NOMO-1 (cell line): Measurements from ENCODE around the gene PPFIBP2.
"Not testable (repeated sequence)": the region's sequence is repeated elsewhere in the genome, so short reads cannot be mapped to it uniquely, and the experiment has no call there.

Source experiments
- DNase-seq, 2 experiments: peaks; one replicate each; lab custom pipeline; 2025; ENCODE audit not compliant: unreplicated experiment in 2 of 2; lab: John Stamatoyannopoulos, UW

Gene PPFIBP2

DNA sequence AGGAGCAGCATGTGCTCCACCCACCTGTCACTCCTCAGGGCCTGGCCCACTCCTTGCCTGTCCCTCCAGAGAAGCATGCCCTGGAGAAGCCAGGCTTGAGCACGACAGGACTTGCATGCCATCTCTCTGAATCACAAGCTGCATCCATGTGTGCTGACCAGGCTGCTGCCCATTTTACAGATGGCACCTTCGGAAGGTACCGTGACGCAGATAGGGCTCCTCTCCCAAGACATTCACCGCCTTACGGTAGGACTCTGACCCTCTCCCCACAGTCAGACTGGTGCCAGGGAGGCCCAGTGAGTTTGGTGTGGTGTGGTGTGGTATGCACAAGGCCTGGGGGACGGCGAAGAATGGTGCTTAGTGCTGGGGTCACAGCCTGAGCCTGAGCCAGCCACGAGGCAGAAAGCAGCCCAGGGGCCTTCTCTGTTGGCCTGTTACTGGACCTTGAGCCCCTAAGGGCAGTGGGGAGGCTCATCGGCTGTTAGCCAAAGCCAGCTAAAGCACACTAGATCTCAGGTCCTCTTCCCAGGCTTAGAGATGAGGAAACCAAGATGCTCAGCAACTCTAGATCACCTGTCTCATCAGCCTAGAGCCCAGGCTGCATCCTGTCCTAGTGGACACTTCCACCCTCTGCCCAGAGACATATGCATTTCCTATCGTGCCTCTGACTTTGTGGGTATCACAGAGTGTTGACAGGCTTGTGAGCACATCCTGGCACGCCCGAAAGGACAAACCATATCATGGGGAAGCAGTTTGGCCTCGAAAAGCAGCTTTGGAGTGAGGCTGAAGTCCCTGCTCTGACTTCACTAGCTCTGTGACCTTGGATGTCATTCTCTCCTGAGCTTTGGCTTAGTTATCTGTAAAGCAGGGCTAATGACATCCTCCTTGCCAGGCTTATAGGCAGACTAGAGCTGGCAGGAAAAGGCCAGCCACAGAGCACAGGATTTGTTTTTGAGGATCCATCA lies 141.7 kb downstream of the PPFIBP2 start:
- DNase-seq: no peak

DNA sequence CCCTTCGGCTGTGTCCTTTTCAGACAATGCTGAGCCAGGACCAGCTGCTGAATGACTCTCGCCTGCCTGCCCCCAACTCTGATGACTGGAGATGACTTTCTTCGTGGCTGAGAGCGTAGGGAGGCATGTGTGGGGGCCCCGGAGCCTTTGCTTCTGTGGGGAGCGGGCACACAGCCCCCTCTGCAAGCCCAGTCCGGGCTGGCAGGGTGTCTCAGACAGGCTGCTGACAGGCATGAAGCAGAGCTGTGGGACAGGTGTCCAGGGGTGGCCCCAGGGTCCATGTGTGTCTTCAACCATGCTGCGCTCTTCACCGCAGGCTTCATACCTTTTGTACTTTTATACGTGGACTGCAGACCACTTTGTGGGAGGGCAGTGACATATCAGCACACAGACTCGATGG lies 142.9 kb downstream of the PPFIBP2 start:
- DNase-seq: no peak

DNA sequence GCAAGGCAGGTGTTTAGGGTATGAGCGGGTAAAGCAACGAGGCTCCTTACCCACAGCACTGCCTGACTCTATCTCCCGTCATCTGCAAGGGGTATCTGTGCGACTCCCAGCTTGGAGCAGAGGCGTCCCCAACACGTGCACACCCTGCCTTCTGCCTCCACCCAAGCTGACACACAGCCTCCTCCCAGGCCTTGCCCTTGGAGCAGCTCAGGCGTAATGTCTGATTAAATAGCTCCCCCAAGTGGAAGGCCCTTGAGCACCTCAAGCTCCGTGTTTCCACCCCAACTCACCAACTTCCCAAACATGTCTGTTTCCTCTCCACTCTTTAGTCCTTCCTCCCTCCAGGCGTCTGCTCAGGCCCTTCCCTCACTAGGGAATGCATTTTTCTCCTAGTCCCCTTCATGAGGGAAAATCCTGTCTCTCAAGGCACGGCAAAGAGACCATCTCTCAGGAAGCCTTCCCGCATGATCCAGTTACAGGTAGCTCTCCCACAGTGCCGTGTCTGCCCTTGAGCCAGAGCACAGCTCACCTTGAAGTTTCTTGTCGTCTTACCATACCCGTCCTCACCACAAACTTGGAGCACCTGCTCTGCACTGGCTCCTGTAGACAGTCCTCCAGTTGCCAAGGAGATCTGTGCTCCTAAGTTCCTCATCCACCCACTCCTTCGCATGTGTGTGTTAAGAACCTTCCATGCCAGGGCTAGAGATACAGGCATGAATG lies 143.7 kb downstream of the PPFIBP2 start:
- DNase-seq: peak; percentile 11 to 21

DNA sequence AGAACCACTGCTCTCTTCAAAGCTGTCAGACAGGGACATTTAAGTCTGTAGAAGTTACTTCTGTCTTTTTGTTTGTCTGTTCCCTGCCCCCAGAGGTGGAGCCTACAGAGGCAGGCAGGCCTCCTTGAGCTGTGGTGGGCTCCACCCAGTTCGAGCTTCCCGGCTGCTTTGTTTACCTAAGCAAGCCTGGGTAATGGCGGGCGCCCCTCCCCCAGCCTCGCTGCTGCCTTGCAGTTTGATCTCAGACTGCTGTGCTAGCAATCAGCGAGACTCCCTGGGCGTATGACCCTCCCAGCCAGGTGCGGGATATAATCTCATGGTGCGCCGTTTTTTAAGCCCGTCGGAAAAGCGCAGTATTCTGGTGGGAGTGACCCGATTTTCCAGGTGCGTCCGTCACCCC lies 149.7 kb downstream of the PPFIBP2 start:
- not testable (repeated sequence) for DNase-seq

DNA sequence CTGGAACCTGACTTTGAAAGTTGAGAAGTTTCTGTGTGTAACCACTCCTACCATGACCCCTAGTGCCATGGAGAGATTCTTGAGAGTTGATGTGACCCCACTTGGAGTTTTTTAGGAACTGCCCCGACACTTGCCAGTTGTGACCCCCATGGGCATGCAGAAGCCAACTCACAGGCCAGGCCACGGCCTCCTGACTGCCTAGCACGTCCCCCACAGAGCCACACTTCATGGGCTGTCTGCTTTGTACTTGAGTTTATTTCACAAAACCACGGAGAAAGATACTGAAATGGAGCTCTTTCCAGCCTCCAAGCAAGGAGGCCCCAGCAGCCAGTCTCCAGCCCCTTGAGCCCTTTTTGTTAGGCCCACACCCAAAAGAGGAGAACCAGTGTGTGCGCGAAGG lies 151.1 kb downstream of the PPFIBP2 start:
- no peak for DNase-seq

DNA sequence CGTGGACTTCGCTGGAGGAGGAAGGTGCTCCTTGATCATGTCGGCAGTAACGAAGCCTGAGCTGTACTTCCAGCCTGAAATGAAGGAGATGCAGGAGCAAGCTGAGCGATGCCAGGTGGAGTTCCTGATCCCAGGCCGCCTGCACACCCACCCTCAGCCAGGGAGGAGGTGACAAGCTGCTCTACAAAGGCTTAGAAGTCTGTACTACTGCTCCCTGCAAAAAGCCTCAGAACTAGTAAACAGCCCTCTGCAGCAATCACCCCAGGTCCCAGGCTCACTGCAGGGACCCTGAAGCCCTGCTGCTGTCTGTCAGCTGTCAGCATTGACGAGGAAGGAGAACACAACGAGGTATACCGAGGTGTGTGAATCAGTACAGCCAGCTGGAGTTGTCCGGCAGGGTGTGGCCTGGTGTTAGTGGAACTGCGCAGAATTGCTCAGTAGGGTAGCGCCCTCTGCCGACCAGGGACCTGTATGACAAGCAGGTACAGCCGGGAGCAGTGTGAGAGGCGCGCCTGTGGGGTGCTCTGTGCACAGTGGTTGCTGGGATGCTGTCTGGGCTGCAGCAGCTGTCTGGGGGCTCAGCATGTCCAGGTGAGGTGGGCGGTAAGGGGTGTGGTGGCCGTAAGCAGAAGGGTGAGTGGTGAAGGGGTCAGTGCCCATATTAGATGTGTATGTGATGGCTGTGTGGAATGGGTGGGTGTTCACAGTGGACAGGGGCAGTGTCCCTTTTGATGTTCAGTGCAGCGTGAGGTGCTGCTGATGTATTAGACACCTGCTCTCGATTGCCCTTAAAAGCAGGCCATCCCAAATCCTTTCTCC lies 151.9 kb downstream of the PPFIBP2 start:
- peak; percentile 53 to 68 for DNase-seq

DNA sequence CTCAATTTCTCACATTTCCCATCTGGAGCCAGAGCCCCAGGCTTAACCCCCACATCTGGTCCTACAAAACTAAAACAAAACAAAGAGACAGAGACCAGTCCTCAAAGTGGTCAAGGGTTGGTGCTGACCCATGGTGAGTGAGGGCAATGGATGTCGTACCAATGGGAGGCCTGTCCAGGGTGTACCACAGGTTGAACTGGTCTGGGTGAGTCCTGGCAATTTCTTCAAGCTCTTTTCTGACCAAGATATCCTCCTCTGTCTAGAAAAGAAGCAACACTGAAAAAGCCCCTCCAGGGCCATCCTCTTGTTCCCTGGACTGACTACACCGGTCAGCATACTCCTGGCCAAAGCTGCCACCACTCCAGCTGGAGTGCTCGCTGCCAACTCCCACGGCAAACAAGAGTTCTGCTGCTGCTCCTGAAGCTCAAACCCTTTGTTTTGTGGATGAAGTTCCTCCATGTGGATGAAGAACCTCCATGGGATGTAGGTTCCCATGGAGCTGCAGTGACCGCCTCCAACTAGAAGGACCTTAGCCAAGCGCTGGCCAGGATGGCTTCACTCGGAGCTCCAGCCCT lies 152.6 kb downstream of the PPFIBP2 start:
- DNase-seq: no peak

DNA sequence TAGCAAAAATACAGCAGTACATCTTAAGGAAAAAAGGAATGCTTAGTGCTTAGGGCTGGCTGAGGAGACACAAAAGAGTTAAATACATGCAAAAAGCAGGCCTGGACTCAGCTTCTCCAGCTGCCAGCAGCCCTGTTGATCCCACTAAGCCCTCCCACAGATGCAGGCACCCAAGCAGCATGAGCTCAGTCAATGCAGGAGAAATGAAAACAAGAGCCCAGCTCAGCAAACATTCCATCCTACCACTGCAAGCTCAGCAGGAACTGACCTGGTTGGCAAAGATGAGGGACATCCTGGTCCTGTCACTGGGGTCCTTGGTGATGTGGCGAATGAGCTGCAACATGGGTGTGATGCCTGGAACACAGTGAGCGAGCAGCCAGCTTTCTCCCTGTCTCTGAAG lies 153.7 kb downstream of the PPFIBP2 start:
- DNase-seq: no peak

DNA sequence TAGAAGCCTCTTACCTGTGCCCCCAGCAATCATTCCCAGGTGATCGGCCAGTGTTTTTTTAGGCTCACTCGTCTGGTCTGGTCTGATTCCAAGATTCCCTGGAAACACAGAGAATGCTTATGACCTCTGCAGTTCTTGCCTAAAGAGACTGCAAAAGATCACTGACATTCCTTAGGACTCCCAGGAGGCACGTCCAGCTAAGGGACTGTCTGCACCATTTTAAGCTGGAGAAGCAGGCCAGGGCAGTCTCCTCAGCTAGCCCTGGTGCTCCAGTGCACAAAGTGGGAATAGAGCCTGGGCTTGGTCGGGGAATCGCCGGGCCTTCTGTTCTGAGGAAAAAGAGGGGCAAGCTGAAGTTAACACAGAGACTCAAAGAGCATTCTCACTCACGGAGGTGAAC lies 154.7 kb downstream of the PPFIBP2 start:
- DNase-seq: no peak

DNA sequence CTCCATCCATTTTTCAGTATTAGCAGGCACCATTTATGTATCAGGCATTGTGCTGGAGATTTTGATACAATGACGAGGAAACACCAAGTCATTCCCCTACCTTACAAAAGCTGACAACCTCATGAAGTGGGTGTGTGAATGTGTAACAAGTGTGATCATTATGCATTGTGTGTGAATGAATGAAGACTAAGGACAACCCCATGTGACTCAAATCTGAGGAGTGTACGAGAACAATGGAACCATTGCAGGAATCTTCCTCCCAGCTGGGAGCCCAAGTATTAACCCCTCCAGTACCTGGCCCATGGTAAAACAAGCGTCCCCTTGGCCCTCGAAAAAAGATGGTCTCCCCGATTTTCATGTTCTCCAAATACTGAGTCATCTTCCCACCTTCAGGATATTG lies 155.1 kb downstream of the PPFIBP2 start:
- no peak for DNase-seq

DNA sequence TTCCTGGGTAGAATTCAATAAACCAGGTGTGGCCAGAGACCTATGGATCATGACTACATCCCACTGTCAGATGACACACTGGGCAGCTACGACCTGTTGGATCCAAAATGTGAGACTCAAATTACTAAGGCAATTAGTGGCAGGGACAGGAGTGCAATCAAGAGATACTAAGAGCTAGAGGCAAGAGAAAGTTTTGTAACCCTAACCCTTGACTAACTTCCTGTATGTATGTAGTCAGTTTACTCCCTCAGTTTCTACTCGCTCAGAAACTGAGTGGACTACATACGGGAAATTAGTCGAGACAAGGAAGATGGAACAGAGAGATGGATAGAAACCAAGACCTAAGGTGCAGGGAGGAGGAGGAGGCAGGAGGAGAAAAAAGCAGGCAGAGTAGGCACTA lies 156.8 kb downstream of the PPFIBP2 start:
- peak; percentile 30 to 63 for DNase-seq

DNA sequence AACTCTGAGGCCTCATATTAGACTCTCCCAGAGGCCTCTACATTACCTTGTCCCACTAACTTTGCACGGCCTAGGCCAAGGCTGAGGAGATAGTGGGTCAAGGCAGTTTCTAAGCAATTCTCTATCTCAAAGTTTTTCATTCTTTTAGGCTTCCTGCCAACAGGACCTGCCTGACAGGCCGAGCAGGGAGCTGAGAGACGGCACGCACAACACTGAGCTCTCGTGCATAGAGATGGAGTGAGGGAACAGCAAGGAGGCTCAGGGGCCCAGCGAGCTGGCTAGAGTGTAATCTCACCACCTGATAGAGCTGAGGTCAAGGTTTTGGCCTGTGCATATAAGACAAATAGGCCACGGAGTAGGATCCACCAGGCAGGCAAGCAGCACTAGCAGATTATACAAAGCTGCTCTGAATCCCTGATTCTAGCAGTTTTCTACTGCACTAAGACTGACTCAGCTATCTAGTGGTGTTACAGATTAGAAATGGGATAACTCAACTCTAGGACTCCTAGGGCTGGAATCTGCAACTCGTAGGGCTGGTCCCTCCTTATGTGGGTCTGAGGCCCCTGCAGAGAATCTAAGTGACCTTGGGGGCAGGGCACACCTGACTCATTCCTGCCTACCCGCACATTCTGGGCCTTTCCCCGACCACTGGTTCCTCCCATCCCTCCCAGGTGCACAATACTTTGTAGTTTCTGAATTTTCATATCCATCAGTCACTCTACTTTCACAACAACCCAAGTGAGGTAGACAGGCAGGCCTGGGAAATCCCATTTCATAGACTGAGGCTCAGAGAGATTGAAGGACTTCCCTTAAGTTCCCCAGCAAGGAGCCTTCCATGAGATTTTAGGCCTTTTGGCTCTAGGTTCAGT lies 157.8 kb downstream of the PPFIBP2 start:
- no peak for DNase-seq

DNA sequence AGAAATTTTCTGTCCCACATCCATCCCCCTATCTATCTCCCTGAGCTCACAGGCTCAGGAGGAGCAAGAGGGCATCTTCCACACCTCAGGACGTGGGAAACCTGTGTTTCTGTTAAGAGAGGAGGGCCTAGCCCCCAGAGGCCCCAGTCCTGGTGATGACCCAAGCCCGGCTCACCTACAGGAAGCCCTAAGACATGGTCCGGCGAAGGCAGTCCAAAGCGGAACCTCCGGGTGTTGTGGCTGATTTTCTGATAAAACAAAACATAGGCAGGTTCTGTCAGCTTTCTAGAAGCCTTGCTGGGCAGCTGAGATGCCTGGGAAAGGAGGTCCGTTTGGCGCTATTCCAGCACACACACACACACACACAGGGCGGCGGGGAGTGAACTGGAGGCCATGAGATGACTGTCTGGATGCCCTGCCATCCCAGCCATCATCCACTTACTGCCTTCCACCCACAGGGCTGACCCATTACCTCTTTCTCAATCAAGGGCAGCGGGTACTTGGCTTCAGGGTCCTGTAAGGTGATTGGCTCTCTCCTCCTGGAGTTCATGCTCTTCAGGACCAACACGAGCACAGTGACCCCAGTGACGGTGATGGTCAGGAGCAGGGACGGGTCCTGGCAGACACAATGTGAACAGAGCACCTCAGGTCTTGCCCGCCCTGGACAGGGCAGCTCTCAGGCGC lies 158.6 kb downstream of the PPFIBP2 start:
- no peak for DNase-seq

DNA sequence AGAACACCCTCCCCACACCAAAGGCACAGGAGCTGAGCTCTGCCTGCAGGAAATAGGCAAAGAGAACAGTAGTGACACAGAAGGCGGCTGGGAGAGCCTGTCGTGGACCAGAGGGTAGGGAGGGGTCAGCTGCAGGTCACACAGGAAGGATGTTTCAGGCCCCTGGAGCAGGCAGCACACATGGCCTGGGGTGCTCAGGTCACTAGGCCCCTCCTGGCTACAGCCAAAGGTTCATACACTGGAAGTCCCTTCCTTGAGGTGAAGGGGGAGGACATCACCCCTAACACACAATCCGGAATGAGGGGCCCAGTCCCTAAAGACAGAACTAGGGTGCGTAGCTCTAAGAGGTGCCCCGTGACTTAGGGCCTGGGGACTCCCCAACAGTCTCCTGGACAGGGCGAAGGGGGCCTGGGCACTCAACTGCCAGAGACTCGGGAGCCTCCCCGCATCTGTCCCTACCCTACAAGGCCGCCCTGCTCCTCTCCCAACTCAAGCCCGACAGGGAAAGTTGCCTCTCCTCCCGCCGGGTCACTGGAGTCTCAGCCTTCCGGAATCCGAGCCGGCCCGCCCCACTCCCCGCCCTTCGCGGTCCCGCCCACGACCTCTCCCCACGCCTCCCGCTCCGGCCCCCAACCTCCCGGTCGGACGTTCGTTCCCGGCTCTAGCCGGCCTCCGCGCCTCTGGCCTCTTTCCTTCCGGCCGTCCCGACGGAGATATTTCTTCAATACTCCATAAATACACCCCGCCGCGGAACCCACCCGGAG lies 159.3 kb downstream of the PPFIBP2 start, which contains the start of gene CYB5R2:
Gene CYB5R2 (minus strand): TSS at position 541 of the 764 bp plus-strand sequence. CDS start 675 bp downstream, outside the sequence.
- DNase-seq: peak; percentile 39 to 51

DNA sequence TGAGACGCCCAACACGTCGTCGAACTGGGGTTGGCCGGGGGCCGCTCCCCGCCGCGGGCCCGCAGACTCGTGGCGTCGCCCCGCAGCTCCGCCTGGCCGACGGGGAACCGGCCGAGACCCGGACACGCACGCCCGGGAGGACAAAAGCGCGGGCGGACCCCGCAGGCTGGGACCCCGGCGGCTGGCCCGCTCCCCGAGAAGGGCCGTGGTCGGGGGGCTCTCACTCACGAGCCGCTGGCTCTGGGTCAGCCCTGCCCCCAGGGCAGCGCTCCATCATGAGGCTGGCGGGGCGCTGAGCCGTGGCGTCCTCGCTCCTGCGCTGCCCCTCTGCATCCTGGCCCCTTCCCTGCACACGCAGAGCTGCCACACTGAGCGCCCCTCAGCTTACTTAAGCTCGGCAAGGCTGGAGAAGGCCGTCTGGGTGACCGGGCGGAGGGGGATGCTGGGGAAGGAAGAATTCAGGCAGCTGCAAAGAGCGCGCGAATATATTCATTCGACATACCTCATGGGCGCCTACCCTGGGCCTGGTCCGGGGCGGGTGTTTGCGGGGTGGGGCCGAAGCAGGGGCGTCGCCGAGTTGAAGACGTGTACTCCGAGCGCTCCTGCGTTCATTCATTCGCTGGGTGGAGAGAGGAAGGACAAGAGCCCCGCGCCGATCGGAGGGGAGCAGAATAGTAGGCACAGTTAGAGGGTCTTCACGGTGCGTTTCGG lies 160.1 kb downstream of the PPFIBP2 start:
- DNase-seq: peak; percentile 56 to 70

DNA sequence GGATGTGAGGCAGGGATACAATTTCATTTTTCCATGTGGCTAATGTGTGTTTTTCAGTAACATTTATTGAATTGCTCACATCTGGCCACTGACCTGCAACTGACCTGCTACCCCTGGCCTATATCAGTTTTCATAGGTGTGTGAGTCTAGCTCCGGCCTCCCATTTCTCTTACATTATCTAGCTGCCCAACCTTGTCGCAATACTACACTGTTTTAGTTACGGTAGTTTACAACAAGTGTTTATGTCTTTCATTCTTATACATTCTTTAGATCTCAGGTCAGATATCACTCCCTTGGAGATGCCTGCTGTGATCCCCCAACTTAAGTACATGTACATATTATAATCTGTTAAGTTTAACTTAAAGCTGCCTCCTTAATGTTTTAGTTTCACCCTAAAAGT lies 161.8 kb downstream of the PPFIBP2 start:
- no peak for DNase-seq

DNA sequence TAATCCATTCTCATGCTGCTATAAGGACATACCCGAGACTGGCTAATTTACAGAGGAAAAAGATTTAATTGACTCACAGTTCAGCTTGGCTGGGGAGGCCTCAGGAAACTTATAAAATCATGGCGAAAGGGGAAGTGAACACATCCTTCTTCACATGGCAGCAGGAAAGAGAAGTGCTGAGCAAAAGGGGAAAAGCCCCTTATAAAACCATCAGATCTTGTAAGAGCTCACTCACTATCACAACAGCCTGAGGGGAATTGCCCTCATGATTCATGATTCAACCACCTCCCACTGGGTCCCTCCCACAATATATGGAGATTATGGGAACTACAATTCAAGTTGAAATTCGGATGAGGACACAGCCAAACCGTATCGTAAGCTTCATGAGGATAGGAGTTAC lies 163.3 kb downstream of the PPFIBP2 start:
- DNase-seq: peak in 1 of 2 experiments; percentile 10

DNA sequence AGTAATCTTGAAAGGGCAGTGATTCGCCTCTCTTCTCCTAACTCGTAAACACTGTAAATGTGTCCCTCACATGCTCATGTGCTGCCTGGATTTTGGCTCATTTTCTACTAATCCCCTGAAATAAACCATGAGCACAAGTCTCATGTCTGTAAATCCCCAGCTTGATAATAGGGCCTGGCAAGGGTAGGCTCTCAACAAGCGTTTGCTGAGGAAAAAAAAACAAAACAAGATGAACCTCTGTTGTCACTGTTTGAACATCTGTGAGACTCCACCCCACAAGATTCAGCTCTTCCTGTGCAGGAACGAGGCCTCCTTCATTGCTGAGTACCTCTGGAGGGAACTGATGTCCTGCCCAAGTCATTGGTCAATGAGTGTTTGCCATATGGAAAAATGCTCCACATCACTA lies 164.0 kb downstream of the PPFIBP2 start:
- no peak for DNase-seq
